Nephron (organoid): ENCODE data around the gene NCAN.

Source experiments
- H3K27ac Mint-ChIP-seq, 3 experiments: 2 replicates each; pipeline ENCODE4 v1.8.0; 2020; ENCODE audit warnings: mixed read lengths in 3 of 3, mild to moderate bottlenecking in 2 of 3, moderate library complexity in 1 of 3
- H3K27me3 Mint-ChIP-seq: 2 replicates; pipeline ENCODE4 v1.8.0; 2021; ENCODE audit warnings: low read depth, mild to moderate bottlenecking, moderate library complexity, mixed read lengths
- H3K36me3 Mint-ChIP-seq: 2 replicates; pipeline ENCODE4 v1.8.0; 2020; ENCODE audit warnings: low read depth, mixed read lengths
- H3K4me1 Mint-ChIP-seq: 2 replicates; pipeline ENCODE4 v1.8.0; 2020; ENCODE audit warnings: mixed read lengths
- H3K4me3 Mint-ChIP-seq, 3 experiments: 2 replicates each; pipeline ENCODE4 v1.8.0; 2020; ENCODE audit warnings: mild to moderate bottlenecking in 3 of 3, mixed read lengths in 3 of 3, moderate library complexity in 2 of 3
- H3K9me3 Mint-ChIP-seq: 2 replicates; pipeline ENCODE4 v1.8.0; 2020; ENCODE audit warnings: mixed read lengths
- TF ChIP-seq, protein P1 (sequence below), 3 experiments: fragments of 200-600 bp; sonication (generic); IDR thresholded peaks; one replicate each; pipeline ENCODE4 v1.5.0; 2021; ENCODE audit warnings: antibody characterized with exemption in 3 of 3; ENCODE audit not compliant: unreplicated experiment in 3 of 3

The NCAN gene

DNA sequence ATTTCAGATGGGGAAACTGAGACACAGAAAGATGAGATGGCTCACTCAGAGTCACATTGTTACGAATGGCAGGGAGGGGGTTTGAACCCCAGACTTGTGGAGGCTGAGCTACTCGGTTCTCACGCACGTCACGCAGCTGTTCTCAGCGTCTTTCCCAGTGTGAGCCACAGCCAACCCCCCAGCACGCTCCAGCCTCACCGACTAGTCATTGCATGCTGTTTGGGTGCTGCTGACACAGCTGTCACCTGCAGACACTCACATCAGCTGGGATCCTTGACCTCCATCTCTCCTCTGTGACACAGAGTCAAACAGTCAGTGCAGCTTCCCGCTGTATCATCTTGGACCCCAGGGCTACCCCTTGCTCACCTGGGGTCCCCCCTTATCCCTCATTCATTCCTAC lies 2.4 kb upstream of the NCAN start:
- Mint-ChIP-seq H3K9me3 (no peaks in the 10 kb centered on the region), H3K36me3 (no peaks in the 10 kb centered on the region), H3K4me1 (no peaks in the 10 kb centered on the region), H3K4me3 (no peak overlapping the region), H3K27me3 (peaks cover 87% of the 10 kb centered on the region), H3K27ac (no peak overlapping the region)
- TF ChIP-seq, protein P1, sequence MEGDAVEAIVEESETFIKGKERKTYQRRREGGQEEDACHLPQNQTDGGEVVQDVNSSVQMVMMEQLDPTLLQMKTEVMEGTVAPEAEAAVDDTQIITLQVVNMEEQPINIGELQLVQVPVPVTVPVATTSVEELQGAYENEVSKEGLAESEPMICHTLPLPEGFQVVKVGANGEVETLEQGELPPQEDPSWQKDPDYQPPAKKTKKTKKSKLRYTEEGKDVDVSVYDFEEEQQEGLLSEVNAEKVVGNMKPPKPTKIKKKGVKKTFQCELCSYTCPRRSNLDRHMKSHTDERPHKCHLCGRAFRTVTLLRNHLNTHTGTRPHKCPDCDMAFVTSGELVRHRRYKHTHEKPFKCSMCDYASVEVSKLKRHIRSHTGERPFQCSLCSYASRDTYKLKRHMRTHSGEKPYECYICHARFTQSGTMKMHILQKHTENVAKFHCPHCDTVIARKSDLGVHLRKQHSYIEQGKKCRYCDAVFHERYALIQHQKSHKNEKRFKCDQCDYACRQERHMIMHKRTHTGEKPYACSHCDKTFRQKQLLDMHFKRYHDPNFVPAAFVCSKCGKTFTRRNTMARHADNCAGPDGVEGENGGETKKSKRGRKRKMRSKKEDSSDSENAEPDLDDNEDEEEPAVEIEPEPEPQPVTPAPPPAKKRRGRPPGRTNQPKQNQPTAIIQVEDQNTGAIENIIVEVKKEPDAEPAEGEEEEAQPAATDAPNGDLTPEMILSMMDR (IDR thresholded peaks at IDR 0.05; ENCODE audit: unreplicated experiment in 3 of 3): no peak

- no peak overlapping the region for H3K4me3 Mint-ChIP-seq
- H3K9me3 Mint-ChIP-seq: no peaks in the 10 kb centered on the region
- no peaks in the 10 kb centered on the region for H3K4me1 Mint-ChIP-seq
- H3K27me3 Mint-ChIP-seq: peaks cover 89% of the 10 kb centered on the region
- H3K27ac Mint-ChIP-seq: no peak overlapping the region
- no peaks in the 10 kb centered on the region for H3K36me3 Mint-ChIP-seq
- TF ChIP-seq, protein P1 (IDR thresholded peaks at IDR 0.05; ENCODE audit: unreplicated experiment in 3 of 3): no peak
Measured at GRCh38 chr19:19212916-19213315, 1.2 kb downstream of the NCAN start.

GRCh38 chr19:19213426-19214158 lies 1.8 kb downstream of the NCAN start:
- TF ChIP-seq, protein P1 (IDR thresholded peaks at IDR 0.05; ENCODE audit: unreplicated experiment in 3 of 3): no peak
- Mint-ChIP-seq H3K27me3 (peaks cover 86% of the 10 kb centered on the region), H3K4me3 (peak overlapping the region in 1 of 3 experiments; percentile 45), H3K9me3 (no peaks in the 10 kb centered on the region), H3K4me1 (no peaks in the 10 kb centered on the region), H3K36me3 (no peaks in the 10 kb centered on the region), H3K27ac (no peak overlapping the region)

DNA sequence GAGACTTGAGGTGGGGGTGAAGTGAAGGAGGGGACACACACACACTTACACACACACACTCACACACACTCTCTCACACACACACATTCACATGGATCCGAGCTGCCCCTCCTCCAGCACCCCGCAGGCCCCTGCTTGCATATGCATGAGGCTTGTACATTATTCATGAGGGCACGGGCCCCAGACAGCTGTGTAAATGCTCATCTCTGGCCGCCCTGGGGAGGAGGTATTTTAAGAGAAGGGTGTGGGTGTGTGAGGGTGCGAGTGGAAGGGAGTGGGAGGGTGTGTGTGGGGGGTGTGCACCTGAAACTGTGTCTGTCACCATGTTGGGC lies 2.4 kb downstream of the NCAN start:
- H3K36me3 Mint-ChIP-seq: no peaks in the 10 kb centered on the region
- no peaks in the 10 kb centered on the region for H3K4me1 Mint-ChIP-seq
- TF ChIP-seq, protein P1 (IDR thresholded peaks at IDR 0.05; ENCODE audit: unreplicated experiment in 3 of 3): no peak
- peak overlapping the region in 1 of 3 experiments; percentile 16 for H3K4me3 Mint-ChIP-seq
- no peaks in the 10 kb centered on the region for H3K9me3 Mint-ChIP-seq
- H3K27me3 Mint-ChIP-seq: peaks cover 85% of the 10 kb centered on the region
- no peak overlapping the region for H3K27ac Mint-ChIP-seq

GRCh38 chr19:19214892-19215291 lies 3.1 kb downstream of the NCAN start:
- no peaks in the 10 kb centered on the region for H3K36me3 Mint-ChIP-seq
- TF ChIP-seq, protein P1 (IDR thresholded peaks at IDR 0.05; ENCODE audit: unreplicated experiment in 3 of 3): no peak
- no peak overlapping the region for H3K27ac Mint-ChIP-seq
- H3K9me3 Mint-ChIP-seq: no peaks in the 10 kb centered on the region
- no peak overlapping the region for H3K4me3 Mint-ChIP-seq
- peaks cover 81% of the 10 kb centered on the region for H3K27me3 Mint-ChIP-seq
- no peaks in the 10 kb centered on the region for H3K4me1 Mint-ChIP-seq

GRCh38 chr19:19215792-19216191 lies 4.0 kb downstream of the NCAN start:
- Mint-ChIP-seq H3K4me3 (no peak overlapping the region), H3K9me3 (no peaks in the 10 kb centered on the region), H3K36me3 (no peaks in the 10 kb centered on the region), H3K27me3 (peaks cover 78% of the 10 kb centered on the region), H3K4me1 (no peaks in the 10 kb centered on the region), H3K27ac (no peak overlapping the region)
- TF ChIP-seq, protein P1 (IDR thresholded peaks at IDR 0.05; ENCODE audit: unreplicated experiment in 3 of 3): no peak
